GM18507 (cell line): ENCODE measurements around the gene ATP1B3.
"Not testable (repeated sequence)": the region's sequence is repeated elsewhere in the genome, so short reads cannot be mapped to it uniquely, and the experiment has no call there.

Experiments
- DNase-seq: peaks from one replicate; pipeline ENCODE4 v3.0.0; 2011; ENCODE audit warnings: low read depth; ENCODE audit not compliant: insufficient read length; ENCODE audit errors: extremely low spot score
- FAIRE-seq: peaks from 2 replicates; lab custom pipeline; 2011; peaks lifted over from hg19 to GRCh38; lab: Jason Lieb, UNC

ATP1B3 gene

GRCh38 chr3:141895731-141896130 is 19.3 kb downstream of the ATP1B3 start:
- DNase-seq (no peak), FAIRE-seq (no peak)

- DNase-seq (no peak), FAIRE-seq (no peak)
These were observed 22.5 kb downstream of the ATP1B3 start for GRCh38 chr3:141898908-141899307.

GRCh38 chr3:141900343-141900742 is 23.9 kb downstream of the ATP1B3 start:
- FAIRE-seq = no peak
- DNase-seq = no peak

GRCh38 chr3:141901914-141902313 is 25.5 kb downstream of the ATP1B3 start:
- no peak for DNase-seq
- peak; percentile 54 for FAIRE-seq

GRCh38 chr3:141904203-141904602 is 27.8 kb downstream of the ATP1B3 start:
- DNase-seq (no peak), FAIRE-seq (no peak)

- DNase-seq = no peak
- FAIRE-seq = no peak
These were observed 28.7 kb downstream of the ATP1B3 start for GRCh38 chr3:141905129-141905528.

GRCh38 chr3:141909408-141909807 is 33.0 kb downstream of the ATP1B3 start:
- DNase-seq (no peak), FAIRE-seq (no peak)

GRCh38 chr3:141909986-141910385 is 33.5 kb downstream of the ATP1B3 start:
- not testable (repeated sequence) for DNase-seq, FAIRE-seq

- peak; percentile 35 for DNase-seq
- FAIRE-seq = peak; percentile 74
These were observed 36.8 kb downstream of the ATP1B3 start for GRCh38 chr3:141913150-141913811.

- no peak for DNase-seq
- FAIRE-seq = no peak
These were observed 37.9 kb downstream of the ATP1B3 start for GRCh38 chr3:141914311-141914710.

- FAIRE-seq (no peak), DNase-seq (no peak)
These were observed 38.6 kb downstream of the ATP1B3 start for GRCh38 chr3:141915016-141915415.

- no peak for FAIRE-seq
- no peak for DNase-seq
These were observed 39.3 kb downstream of the ATP1B3 start for GRCh38 chr3:141915766-141916165.

GRCh38 chr3:141920701-141921100 is 44.3 kb downstream of the ATP1B3 start:
- FAIRE-seq (no peak), DNase-seq (no peak)

GRCh38 chr3:141921316-141921715 is 44.9 kb downstream of the ATP1B3 start:
- DNase-seq = no peak
- FAIRE-seq = no peak

- not testable (repeated sequence) for FAIRE-seq, DNase-seq
These were observed 49.2 kb downstream of the ATP1B3 start for GRCh38 chr3:141925677-141926076.

GRCh38 chr3:141926929-141927328 is 50.5 kb downstream of the ATP1B3 start:
- FAIRE-seq (no peak), DNase-seq (no peak)

GRCh38 chr3:141928631-141929270 is 52.3 kb downstream of the ATP1B3 start:
- DNase-seq (no peak), FAIRE-seq (no peak)

GRCh38 chr3:141929341-141929995 is 53.0 kb downstream of the ATP1B3 start:
- DNase-seq = no peak
- no peak for FAIRE-seq

GRCh38 chr3:141930801-141931200 is 54.4 kb downstream of the ATP1B3 start:
- DNase-seq (no peak), FAIRE-seq (no peak)

GRCh38 chr3:141933421-141934300 is 57.2 kb downstream of the ATP1B3 start:
- FAIRE-seq (no peak), DNase-seq (no peak)
